Measurements from ENCODE around the gene H2AZ2.
"Not testable (repeated sequence)": the region's sequence is repeated elsewhere in the genome, so short reads cannot be mapped to it uniquely, and the experiment has no call there.

H2AZ2 gene

DNA sequence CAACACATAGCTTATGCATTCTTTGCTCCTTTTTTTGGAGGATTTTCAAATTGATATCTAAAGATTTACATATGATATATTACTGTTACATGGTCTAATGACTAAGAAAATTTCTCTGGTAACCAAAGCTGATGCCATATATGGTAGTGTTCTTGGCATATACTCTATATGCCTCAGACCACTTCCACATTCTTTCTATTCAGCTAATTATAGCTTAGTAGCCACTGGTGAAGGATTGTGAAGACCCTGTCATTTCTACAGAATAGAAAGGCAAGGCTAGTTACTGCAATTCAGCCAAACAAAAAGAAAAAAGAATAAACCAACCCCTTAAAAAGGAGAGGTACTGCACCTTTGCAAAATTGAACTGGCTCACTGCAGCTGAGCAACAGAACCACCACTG, 33.7 kb upstream of the H2AZ2 start:
- TF ChIP-seq, protein P1, sequence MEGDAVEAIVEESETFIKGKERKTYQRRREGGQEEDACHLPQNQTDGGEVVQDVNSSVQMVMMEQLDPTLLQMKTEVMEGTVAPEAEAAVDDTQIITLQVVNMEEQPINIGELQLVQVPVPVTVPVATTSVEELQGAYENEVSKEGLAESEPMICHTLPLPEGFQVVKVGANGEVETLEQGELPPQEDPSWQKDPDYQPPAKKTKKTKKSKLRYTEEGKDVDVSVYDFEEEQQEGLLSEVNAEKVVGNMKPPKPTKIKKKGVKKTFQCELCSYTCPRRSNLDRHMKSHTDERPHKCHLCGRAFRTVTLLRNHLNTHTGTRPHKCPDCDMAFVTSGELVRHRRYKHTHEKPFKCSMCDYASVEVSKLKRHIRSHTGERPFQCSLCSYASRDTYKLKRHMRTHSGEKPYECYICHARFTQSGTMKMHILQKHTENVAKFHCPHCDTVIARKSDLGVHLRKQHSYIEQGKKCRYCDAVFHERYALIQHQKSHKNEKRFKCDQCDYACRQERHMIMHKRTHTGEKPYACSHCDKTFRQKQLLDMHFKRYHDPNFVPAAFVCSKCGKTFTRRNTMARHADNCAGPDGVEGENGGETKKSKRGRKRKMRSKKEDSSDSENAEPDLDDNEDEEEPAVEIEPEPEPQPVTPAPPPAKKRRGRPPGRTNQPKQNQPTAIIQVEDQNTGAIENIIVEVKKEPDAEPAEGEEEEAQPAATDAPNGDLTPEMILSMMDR (IDR thresholded peaks at IDR 0.05; ENCODE audit: low read length, missing control alignments): no peak
- H3K4me3 ChIP-seq (replicated peaks; ENCODE audit: low read depth, low read length): peak overlapping the region; percentile 80
- peak; percentile 77 for DNase-seq (ENCODE audit: low read depth)

DNA sequence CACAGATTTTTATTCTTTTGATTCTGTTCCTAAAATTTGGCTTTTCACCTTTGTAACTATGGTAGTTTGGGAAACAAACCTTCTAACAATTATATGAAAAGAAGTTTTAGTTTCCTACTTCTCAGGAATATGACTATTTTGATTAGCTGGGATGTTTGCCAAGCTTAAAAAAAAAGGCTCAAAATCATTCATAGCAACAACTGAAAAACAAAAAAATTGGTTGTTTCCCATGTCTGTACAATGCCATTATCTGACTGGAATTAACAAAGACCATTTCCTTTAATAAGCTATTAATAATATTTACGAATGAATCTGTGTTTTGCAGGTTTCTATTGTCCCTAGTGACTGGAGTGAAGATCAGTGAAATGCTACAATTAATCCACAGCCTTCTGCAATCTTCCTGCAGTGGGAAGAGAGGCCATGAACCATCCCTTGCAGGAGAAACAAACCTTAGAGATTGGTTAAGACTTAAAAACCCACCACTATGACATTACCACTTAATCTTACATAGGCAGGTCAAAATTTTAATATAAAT, 33.2 kb upstream of the H2AZ2 start:
- DNase-seq (ENCODE audit: low read depth): peak; percentile 46
- TF ChIP-seq, protein P1 (IDR thresholded peaks at IDR 0.05; ENCODE audit: low read length, missing control alignments): no peak
- peak overlapping the region; percentile 80 for H3K4me3 ChIP-seq (replicated peaks; ENCODE audit: low read depth, low read length)

DNA sequence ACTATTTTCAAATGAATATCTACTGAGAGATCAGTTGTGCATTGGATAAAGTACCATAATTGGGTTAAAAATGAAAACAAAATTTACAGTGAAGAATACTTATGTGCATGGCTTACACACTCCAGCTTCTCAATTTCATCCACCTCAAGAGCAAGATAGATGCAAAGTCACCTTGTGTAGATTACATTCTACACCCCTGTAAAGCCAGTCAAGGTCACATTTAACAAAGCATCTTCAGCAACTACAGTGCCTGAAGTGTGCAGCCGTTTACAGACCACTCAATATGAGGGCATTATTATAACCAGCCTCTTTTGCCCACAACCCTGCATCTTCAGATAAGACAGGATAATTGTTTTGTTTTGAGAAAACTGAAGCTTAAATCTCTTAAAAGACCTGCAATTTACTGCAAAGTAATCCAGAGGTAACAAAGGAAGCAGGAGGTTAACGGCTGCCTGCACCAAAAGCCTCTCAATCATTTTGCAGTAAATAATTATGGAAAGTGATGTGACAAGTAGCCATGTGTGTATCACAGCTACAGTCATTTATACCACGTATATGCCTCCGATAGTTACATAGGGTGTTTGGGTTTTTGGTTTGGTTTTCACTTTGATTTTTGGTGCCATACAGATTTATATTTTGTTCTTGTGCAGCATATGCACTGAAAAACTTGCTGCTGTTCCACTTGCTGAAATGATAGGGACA, 32.6 kb upstream of the H2AZ2 start:
- TF ChIP-seq, protein P1 (IDR thresholded peaks at IDR 0.05; ENCODE audit: low read length, missing control alignments): no peak
- peak overlapping the region; percentile 80 for H3K4me3 ChIP-seq (replicated peaks; ENCODE audit: low read depth, low read length)
- no peak for DNase-seq (ENCODE audit: low read depth)

DNA sequence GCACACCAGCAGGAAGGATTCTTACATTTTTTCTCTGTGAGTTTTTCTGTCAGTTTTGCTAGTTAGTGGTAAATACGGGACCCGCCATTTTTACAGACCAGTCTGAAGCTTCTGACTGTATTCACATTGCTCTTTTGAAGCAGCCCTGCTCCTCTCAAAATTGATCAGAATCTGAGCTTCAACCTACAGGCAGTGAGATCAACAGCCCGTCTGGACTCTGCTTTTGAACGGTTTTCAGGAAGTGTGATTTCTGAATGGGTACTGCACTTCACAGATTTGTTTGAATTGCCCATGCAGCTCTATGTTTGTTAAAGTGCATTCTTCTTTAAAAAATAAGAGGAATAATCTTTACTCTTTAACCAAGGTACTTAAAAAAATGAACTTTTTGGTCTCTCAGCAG, 28.5 kb upstream of the H2AZ2 start:
- no peak overlapping the region for H3K4me3 ChIP-seq (replicated peaks; ENCODE audit: low read depth, low read length)
- DNase-seq (ENCODE audit: low read depth): no peak
- TF ChIP-seq, protein P1 (IDR thresholded peaks at IDR 0.05; ENCODE audit: low read length, missing control alignments): no peak

DNA sequence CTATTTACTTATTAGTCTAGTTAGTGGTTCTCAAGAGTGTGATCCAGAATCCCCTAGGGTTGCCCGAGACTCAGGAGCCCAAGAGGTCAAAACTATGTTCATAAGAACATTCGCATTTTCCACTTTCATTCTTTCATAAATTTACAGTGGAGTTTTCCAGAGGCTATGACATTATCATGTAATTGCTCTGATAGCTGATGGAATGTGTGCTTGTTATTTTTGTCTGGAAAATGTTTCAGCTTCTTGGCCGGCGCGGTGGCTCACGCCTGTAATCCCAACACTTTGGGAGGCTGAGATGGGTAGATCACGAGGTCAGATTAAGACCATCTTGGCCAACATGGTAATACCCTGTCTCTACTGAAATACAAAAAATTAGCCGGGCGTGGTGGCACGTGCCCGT, 27.4 kb upstream of the H2AZ2 start:
- TF ChIP-seq, protein P1 (IDR thresholded peaks at IDR 0.05; ENCODE audit: low read length, missing control alignments): no peak
- no peak for DNase-seq (ENCODE audit: low read depth)
- no peak overlapping the region for H3K4me3 ChIP-seq (replicated peaks; ENCODE audit: low read depth, low read length)

DNA sequence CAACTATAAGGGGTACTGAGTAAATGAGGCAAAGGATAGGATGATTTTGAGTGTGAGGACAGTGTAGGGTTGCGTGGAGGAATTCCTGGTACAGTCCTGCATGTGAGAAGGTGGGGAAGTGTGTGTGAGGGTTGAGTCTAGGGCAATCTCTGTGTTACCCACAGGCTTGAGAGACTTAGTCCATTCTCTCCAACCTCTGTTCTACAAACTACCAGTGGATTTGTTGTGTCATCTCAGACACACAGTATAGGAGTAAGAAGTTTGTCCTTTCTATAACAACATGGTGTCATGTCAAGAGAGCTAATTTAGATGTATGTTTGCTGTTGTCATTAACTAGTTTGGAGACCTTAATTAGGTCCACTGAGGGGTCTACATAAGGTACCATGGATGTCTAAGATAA, 24.9 kb upstream of the H2AZ2 start:
- no peak overlapping the region for H3K4me3 ChIP-seq (replicated peaks; ENCODE audit: low read depth, low read length)
- TF ChIP-seq, protein P1 (IDR thresholded peaks at IDR 0.05; ENCODE audit: low read length, missing control alignments): no peak
- DNase-seq (ENCODE audit: low read depth): no peak

DNA sequence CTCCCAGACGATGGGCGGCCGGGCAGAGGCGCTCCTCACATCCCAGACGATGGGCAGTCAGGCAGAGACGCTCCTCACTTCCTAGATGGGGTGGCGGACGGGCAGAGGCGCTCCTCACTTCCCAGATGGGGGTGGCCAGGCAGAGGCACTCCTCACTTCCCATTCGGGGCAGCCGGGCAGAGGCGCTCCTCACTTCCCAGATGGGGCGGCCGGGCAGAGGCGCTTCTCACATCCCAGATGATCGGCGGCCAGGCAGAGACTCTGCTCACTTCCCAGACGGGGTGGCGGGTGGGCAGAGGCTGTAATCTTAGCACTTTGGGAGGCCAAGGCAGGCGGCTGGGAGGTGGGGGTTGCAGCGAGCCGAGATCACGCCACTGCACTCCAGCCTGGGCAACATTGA, 24.0 kb upstream of the H2AZ2 start:
- not testable (repeated sequence) for H3K4me3 ChIP-seq (replicated peaks; ENCODE audit: low read depth, low read length); DNase-seq (ENCODE audit: low read depth)

DNA sequence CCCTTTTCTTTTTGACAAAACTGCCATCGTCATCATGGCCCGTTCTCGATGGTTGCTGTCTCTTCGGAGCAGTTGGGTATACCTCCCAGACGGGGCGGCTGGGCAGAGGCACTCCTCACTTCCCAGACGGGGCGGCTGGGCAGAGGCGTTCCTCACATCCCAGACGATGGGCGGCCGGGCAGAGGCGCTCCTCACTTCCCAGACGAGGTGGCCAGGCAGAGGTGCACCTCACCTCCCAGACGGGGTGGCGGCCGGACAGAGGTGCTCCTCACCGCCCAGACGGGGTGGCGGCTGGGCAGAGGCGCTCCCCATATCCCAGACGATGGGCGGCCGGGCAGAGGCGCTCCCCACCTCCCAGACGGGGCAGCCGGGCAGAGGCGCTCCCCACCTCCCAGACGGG, 22.9 kb upstream of the H2AZ2 start:
- H3K4me3 ChIP-seq (replicated peaks; ENCODE audit: low read depth, low read length); DNase-seq (ENCODE audit: low read depth): not testable (repeated sequence)

DNA sequence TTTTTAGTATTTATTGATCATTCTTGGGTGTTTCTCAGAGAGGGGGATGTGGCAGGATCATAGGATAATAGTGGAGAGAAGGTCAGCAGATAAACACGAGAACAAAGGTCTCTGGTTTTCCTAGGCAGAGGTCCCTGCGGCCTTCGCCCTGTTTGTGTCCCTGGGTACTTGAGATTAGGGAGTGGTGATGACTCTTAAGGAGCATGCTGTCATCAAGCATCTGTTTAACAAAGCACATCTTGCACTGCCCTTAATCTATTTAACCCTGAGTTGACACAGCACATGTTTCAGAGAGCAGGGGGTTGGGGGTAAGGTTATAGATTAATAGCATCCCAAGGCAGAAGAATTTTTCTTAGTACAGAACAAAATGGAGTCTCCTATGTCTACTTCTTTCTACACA, 22.4 kb upstream of the H2AZ2 start:
- H3K4me3 ChIP-seq (replicated peaks; ENCODE audit: low read depth, low read length); DNase-seq (ENCODE audit: low read depth): not testable (repeated sequence)
